GM19043 (cell line): ENCODE results near the gene CBFB.

Experiments
- ATAC-seq: cut with Tn5 transposase; IDR thresholded peaks from one replicate; pipeline ENCODE4 v1.9.1; 2021; ENCODE audit warnings: low read depth; ENCODE audit not compliant: unreplicated experiment

Gene CBFB

GRCh38 chr16:67016143-67016542, 12.8 kb upstream of the CBFB start:
- ATAC-seq = no peak

- no peak for ATAC-seq
Observed at GRCh38 chr16:67016681-67017420, 12.1 kb upstream of the CBFB start.

- ATAC-seq = no peak
Observed at GRCh38 chr16:67017421-67017750, 11.6 kb upstream of the CBFB start.

- peak; percentile 88 for ATAC-seq
Observed at GRCh38 chr16:67017810-67018488, 11.0 kb upstream of the CBFB start.

- no peak for ATAC-seq
Observed at GRCh38 chr16:67019171-67019570, 9.8 kb upstream of the CBFB start.

- no peak for ATAC-seq
Observed at GRCh38 chr16:67021321-67021720, 7.6 kb upstream of the CBFB start.

GRCh38 chr16:67022531-67023214, 6.3 kb upstream of the CBFB start:
- no peak for ATAC-seq

- ATAC-seq = no peak
Observed at GRCh38 chr16:67023689-67024088, 5.3 kb upstream of the CBFB start.

- no peak for ATAC-seq
Observed at GRCh38 chr16:67024384-67025209, 4.4 kb upstream of the CBFB start.

GRCh38 chr16:67025210-67025550, 3.8 kb upstream of the CBFB start:
- ATAC-seq = no peak

GRCh38 chr16:67026570-67026969, 2.4 kb upstream of the CBFB start:
- no peak for ATAC-seq

GRCh38 chr16:67027046-67027445, 1.9 kb upstream of the CBFB start:
- ATAC-seq = no peak

- no peak for ATAC-seq
Observed at GRCh38 chr16:67028167-67028695, 718 bp upstream of the CBFB start.

- no peak for ATAC-seq
Observed at GRCh38 chr16:67029254-67030096, 526 bp downstream of the CBFB start.

GRCh38 chr16:67030221-67030962, 1.4 kb downstream of the CBFB start:
- ATAC-seq = no peak

- no peak for ATAC-seq
Observed at GRCh38 chr16:67034487-67034886, 5.5 kb downstream of the CBFB start.

GRCh38 chr16:67035364-67035763, 6.4 kb downstream of the CBFB start:
- ATAC-seq = no peak

- ATAC-seq = no peak
Observed at GRCh38 chr16:67036323-67036741, 7.4 kb downstream of the CBFB start.
